Transverse colon (tissue), 4 donors: ENCODE data around the gene ZNF227. TPM values are rescaled to one million over a fixed set of nuclear protein-coding genes. Genes with fewer than 3 reads are reported as not detected.

Source experiments
- DNase-seq: peaks from one replicate; pipeline ENCODE4 v3.0.0-alpha.2; 2019
- H3K27ac ChIP-seq, 4 donors: fragments of 200-600 bp; sonication (generic); 2 replicates each; pipeline ENCODE4 v1.5.1; 2016 to 2018; ENCODE audit warnings: inconsistent platforms in 4 of 4
- H3K27me3 ChIP-seq: fragments of 200-600 bp; sonication (generic); 2 replicates; pipeline ENCODE4 v1.5.1; 2017; ENCODE audit warnings: inconsistent platforms
- H3K36me3 ChIP-seq, 4 donors: fragments of 200-600 bp; sonication (generic); 2 replicates each; pipeline ENCODE4 v1.5.1; 2017 to 2019; ENCODE audit warnings: inconsistent platforms in 4 of 4
- H3K4me1 ChIP-seq, 4 donors: fragments of 200-600 bp; sonication (generic); 2 replicates each; pipeline ENCODE4 v1.5.1; 2017 to 2020; ENCODE audit warnings: inconsistent platforms in 4 of 4
- H3K4me3 ChIP-seq, 4 donors: fragments of 200-600 bp; sonication (generic); 1 replicate in 1 of 4; 2 replicates in 3 of 4; pipeline versions ENCODE4 v1.5.1 to v1.6.1; 2017 to 2019; ENCODE audit warnings: inconsistent platforms in 4 of 4
- H3K9me3 ChIP-seq, 2 donors: fragments of 200-600 bp; sonication (generic); 2 replicates each; pipeline ENCODE4 v1.5.1; 2017 to 2019; ENCODE audit warnings: inconsistent platforms in 2 of 2
- EP300 ChIP-seq: sonication (generic); formaldehyde crosslinking; IDR thresholded peaks from one replicate; pipeline ENCODE4 v1.6.1; 2017; ENCODE audit warnings: antibody characterized with exemption, low read depth
- POLR2A ChIP-seq: fragments of 450-650 bp; IDR thresholded peaks from one replicate; pipeline ENCODE4 v1.6.1; 2016; ENCODE audit warnings: antibody characterized with exemption, mild to moderate bottlenecking, moderate library complexity
- POLR2AphosphoS5 ChIP-seq, 3 donors: sonication (generic); formaldehyde crosslinking; IDR thresholded peaks; one replicate each; pipeline ENCODE4 v1.6.1; 2016; ENCODE audit warnings: antibody characterized with exemption in 3 of 3
- WGBS, 2 donors: methylation state at CpG; one replicate each; pipeline ENCODE4 v1.1.5; 2018; ENCODE audit warnings: low coverage in 1 of 2; 5-methylcytosine and 5-hydroxymethylcytosine counted together
- in situ Hi-C, 4 donors: fragments of 200-750 bp; cut with MboI; loops; one replicate each; pipeline versions ENCODE4 v1.15.0 to v1.15.1; 2017; ENCODE audit warnings: low sequenced_read_pairs in 3 of 4, low pct_ligation_motif_present in 1 of 4, low pct_unique_long_range_greater_than_20kb in 1 of 4
- intact Hi-C: fragments of 100-400 bp; cut with DNase I; formaldehyde crosslinking; loops from one replicate; pipeline ENCODE4 v1.15.1; 2023; ENCODE audit warnings: low total_unique reads
- total RNA-seq, 4 donors: library from RNA; depleted of rRNA; stranded (reverse); fragments of >200 nt; gene quantifications; one replicate each; pipeline ENCODE4 v1.1.0, GENCODE V29; 2016
- TF ChIP-seq, protein P1 (sequence below), 5 experiments: fragments of 200-600 bp in 3 of 5; fragments of 450-650 bp in 2 of 5; sonication (generic) in 3 of 5; IDR thresholded peaks; 1 replicate in 2 of 5; 2 replicates in 3 of 5; pipeline ENCODE4 v1.5.1; 2016 to 2017; ENCODE audit warnings: antibody characterized with exemption in 5 of 5, inconsistent platforms in 3 of 5, mild to moderate bottlenecking in 2 of 5, moderate library complexity in 1 of 5

ZNF227 gene
- total RNA-seq, 4 donors from 2014 or later: 2.4 to 12.4 (median 10.5) TPM

DNA sequence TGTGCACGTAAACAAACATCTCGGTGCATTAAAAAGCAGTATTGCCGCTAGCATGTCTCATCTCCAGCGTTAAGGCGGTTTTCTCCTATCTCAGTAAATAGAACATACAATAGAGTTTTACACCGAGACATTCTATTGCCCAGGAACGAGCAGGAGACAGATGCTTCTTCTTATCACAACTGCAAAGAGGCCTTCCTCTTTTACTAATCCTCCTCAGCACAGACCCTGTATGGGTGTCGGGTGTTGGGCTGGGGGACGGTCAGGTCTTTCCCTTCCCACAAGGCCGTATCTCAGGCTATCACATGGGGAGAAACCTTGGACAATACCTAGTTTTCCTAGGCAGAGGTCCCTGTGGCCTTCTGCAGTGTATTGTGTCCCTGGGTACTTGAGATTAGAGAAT, 68.6 kb downstream of the ZNF227 start:
- no peak overlapping the region for H3K27ac ChIP-seq
- peaks cover 34 to 46% of the 10 kb centered on the region in 2 donors for H3K9me3 ChIP-seq
- intact Hi-C loops (no loop called here), in situ Hi-C loops (no loop called here)
- no peak overlapping the region for H3K4me3 ChIP-seq
- H3K27me3 ChIP-seq: no peaks in the 10 kb centered on the region
- TF ChIP-seq EP300 (no peak), POLR2A (no peak), POLR2AphosphoS5 (IDR thresholded peaks at IDR 0.05) (no peak)
- TF ChIP-seq, protein P1, sequence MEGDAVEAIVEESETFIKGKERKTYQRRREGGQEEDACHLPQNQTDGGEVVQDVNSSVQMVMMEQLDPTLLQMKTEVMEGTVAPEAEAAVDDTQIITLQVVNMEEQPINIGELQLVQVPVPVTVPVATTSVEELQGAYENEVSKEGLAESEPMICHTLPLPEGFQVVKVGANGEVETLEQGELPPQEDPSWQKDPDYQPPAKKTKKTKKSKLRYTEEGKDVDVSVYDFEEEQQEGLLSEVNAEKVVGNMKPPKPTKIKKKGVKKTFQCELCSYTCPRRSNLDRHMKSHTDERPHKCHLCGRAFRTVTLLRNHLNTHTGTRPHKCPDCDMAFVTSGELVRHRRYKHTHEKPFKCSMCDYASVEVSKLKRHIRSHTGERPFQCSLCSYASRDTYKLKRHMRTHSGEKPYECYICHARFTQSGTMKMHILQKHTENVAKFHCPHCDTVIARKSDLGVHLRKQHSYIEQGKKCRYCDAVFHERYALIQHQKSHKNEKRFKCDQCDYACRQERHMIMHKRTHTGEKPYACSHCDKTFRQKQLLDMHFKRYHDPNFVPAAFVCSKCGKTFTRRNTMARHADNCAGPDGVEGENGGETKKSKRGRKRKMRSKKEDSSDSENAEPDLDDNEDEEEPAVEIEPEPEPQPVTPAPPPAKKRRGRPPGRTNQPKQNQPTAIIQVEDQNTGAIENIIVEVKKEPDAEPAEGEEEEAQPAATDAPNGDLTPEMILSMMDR (IDR thresholded peaks at IDR 0.05): no peak
- peaks cover 0 to 4% (median 0%) of the 10 kb centered on the region in 4 donors for H3K36me3 ChIP-seq
- no peak for DNase-seq
- whole genome bisulfite sequencing, 2 donors: 86 to 90% methylated on average over 2 to 10 of the region's 10 CpGs
- H3K4me1 ChIP-seq: no peaks in the 10 kb centered on the region

DNA sequence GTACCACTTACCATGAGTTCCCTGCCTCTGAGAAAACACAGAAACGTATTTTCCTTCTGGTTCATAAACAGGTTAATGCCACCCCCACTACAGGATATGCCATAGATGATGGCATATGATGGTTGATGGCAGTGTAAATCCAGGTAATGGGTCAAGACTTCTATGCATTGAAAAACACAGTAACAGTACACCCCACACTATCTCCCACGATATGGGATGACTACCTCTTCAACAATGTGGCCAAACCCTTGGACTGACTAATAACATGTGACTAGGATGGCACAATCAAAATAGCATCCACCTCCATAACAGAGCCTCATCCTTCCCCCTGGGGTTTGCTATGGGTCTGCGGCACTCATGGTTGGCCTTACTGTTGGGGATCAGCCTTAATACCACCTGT, 70.5 kb downstream of the ZNF227 start:
- no peaks in the 10 kb centered on the region for H3K4me1 ChIP-seq
- no peaks in the 10 kb centered on the region for H3K27me3 ChIP-seq
- DNase-seq: no peak
- H3K4me3 ChIP-seq: no peak overlapping the region
- in situ Hi-C loops: no loop called here
- 90 to 100% methylated on average over 2 to 3 of the region's 3 CpGs for WGBS, 2 donors
- TF ChIP-seq POLR2AphosphoS5 (IDR thresholded peaks at IDR 0.05): no peak
- no peak for TF ChIP-seq EP300
- TF ChIP-seq, protein P1 (IDR thresholded peaks at IDR 0.05): no peak
- no peak for TF ChIP-seq POLR2A
- peaks cover 0 to 12% (median 4%) of the 10 kb centered on the region in 4 donors for H3K36me3 ChIP-seq
- peaks cover 42 to 49% of the 10 kb centered on the region in 2 donors for H3K9me3 ChIP-seq
- no peak overlapping the region for H3K27ac ChIP-seq
- intact Hi-C loops: no loop called here

DNA sequence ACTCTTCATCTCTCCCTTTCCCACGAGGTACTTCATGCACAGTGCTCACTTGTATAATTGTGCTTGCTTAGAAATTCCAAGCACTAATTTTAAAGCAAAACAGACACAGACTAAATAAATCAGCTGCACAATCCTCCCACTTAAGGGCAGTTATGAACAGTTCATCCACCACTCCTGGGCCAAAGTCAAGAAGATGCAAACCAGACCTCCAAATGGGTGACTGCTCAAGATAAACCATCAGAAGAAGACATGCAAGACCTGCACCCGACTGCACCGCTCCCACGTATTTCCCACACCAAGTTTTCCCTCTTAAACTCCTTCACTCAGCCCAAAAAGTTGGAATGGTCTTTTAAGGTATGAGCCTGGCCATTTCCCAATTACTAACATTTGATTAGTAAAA, 72.6 kb downstream of the ZNF227 start:
- Histone ChIP-seq H3K27me3 (no peaks in the 10 kb centered on the region), H3K4me3 (no peak overlapping the region), H3K27ac (no peak overlapping the region), H3K9me3 (peaks cover 46 to 60% of the 10 kb centered on the region in 2 donors), H3K4me1 (no peaks in the 10 kb centered on the region), H3K36me3 (peaks cover 0 to 33% (median 17%) of the 10 kb centered on the region in 4 donors)
- DNase-seq: no peak
- in situ Hi-C loops: no loop called here
- intact Hi-C loops: no loop called here
- peak in 2 of 3 donors; percentile 27 to 66 for TF ChIP-seq POLR2AphosphoS5 (IDR thresholded peaks at IDR 0.05)
- no peak for TF ChIP-seq POLR2A
- no peak for TF ChIP-seq EP300
- TF ChIP-seq, protein P1 (IDR thresholded peaks at IDR 0.05): no peak
- 38 to 66% methylated on average over 1 to 4 of the region's 4 CpGs for WGBS, 2 donors

Other genes with a start within 250 kb of the ZNF227 start
- 1 to 10 TPM; 1.2 to 7.5 (median 3.8) TPM for gene ZNF155, start 228.3 kb upstream of the ZNF227 start, total RNA-seq
- 1 to 10 TPM; 1.8 to 5.9 (median 3.5) TPM for gene ZNF230, start 209.6 kb upstream of the ZNF227 start, total RNA-seq
- 1 to 10 TPM in 3 of 4 donors, not detected in 1; 2.2 to 6.3 (median 3.0) TPM for gene ZNF222, start 187.2 kb upstream of the ZNF227 start, total RNA-seq
- gene ZNF223, start 160.5 kb upstream of the ZNF227 start, total RNA-seq: 1 to 10 TPM in 3 of 4 donors, not detected in 1; 2.2 to 8.5 (median 6.5) TPM
- 1 to 10 TPM in 2 of 4 donors, not detected in 2; 2.5 to 3.2 TPM for gene ZNF284, start 140.4 kb upstream of the ZNF227 start, total RNA-seq
- gene ZNF224, start 118.2 kb upstream of the ZNF227 start, total RNA-seq: 10 to 100 TPM; 37.1 to 49.7 (median 44.2) TPM
- 10 to 100 TPM in 1 of 4 donors, 1 to 10 TPM in 2, not detected in 1; 3.0 to 26.9 (median 5.1) TPM for gene ZNF225, start 99.1 kb upstream of the ZNF227 start, total RNA-seq
- gene ZNF234, start 71.0 kb upstream of the ZNF227 start, total RNA-seq: 10 to 100 TPM in 2 of 4 donors, 1 to 10 TPM in 1, not detected in 1; 4.6 to 12.4 (median 10.1) TPM
- gene ZNF226, start 47.4 kb upstream of the ZNF227 start, total RNA-seq: 10 to 100 TPM in 3 of 4 donors, 1 to 10 TPM in 1; 4.1 to 27.1 (median 23.9) TPM
- 1 to 10 TPM in 2 of 4 donors, not detected in 2; 1.3 to 2.2 TPM for gene ZNF233, start 47.4 kb downstream of the ZNF227 start, total RNA-seq
- 10 to 100 TPM in 1 of 4 donors, 1 to 10 TPM in 3; 7.1 to 10.6 (median 8.4) TPM for gene ZNF235, start 92.5 kb downstream of the ZNF227 start, total RNA-seq
- 1 to 10 TPM in 3 of 4 donors, under 1 TPM in 1; 0.37 to 5.9 (median 3.2) TPM for gene ZNF112, start 144.1 kb downstream of the ZNF227 start, total RNA-seq
- 1 to 10 TPM in 1 of 4 donors, under 1 TPM in 2, not detected in 1; 0.68 to 9.6 (median 0.95) TPM for gene ZNF285, start 189.1 kb downstream of the ZNF227 start, total RNA-seq
- 1 to 10 TPM in 2 of 4 donors, under 1 TPM in 2; 0.64 to 7.1 (median 1.1) TPM for gene ZNF229, start 235.9 kb downstream of the ZNF227 start, total RNA-seq